ENCODE data around the gene FAM20C. TPM values are rescaled to one million over a fixed set of nuclear protein-coding genes. Genes with fewer than 3 reads are reported as not detected.

Gene FAM20C
- total RNA-seq, 1 experiment from 2014 or later, result 62.6 TPM

DNA sequence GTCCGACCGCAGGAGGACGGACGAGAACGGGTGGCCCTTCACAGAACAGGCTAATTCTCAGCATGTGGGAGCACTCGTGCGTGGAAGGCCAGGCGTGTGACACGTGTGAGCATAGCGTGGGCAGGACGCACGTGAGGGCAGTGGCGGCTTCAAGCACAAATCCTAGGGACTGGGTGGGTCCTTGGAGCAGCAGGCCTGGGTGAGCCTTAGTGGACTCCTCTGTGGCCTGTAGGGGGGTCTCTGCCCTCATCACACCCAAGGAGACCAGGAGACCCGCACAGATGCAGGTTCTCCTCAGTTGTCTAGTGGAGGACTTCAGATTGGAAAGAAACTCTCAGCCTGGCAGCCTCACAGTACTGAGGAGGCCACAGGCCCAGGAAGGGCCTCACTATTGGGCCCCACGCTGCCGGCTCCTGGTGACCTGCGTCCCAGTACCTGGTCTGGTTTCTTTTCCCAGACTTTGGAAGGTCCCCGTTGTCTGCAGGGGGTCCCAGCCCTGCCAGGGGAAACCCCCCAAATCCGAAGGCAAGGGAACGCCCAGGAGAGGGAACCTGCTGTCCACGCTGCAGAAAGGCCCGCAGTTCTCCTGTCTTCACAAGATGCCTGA lies 49.1 kb upstream of the FAM20C start:
- Histone ChIP-seq H2BK15ac (ENCODE audit: low read depth, low read length) (no peak overlapping the region), H3K9ac (ENCODE audit: extremely low read depth, insufficient read length, low read length) (no peak overlapping the region), H3K79me2 (ENCODE audit: insufficient read depth, low read length) (no peaks in the 10 kb centered on the region), H3T11ph (ENCODE audit: low read length) (no peak overlapping the region), H3K14ac (ENCODE audit: insufficient read depth, low read length) (no peak overlapping the region), H2BK120ac (ENCODE audit: low read depth, low read length, poor library complexity, severe bottlenecking) (no peak overlapping the region), H3K4ac (ENCODE audit: low read depth, low read length) (no peak overlapping the region), H3K18ac (ENCODE audit: insufficient read length, low read depth, low read length) (no peak overlapping the region), H3K27me3 (ENCODE audit: insufficient read depth, low read length) (no peaks in the 10 kb centered on the region), H4K91ac (ENCODE audit: insufficient read length, low read depth, low read length) (no peak overlapping the region), H2BK20ac (ENCODE audit: low read depth, low read length, poor library complexity, severe bottlenecking) (no peak overlapping the region), H3K23ac (ENCODE audit: insufficient read length, low read depth, low read length) (no peak overlapping the region), H3K56ac (ENCODE audit: insufficient read length, low read depth, low read length) (no peak overlapping the region), H3K27ac (ENCODE audit: insufficient read length, low read depth, low read length) (no peak overlapping the region), H2BK12ac (ENCODE audit: insufficient read length, low read depth, low read length) (no peak overlapping the region), H4K20me1 (ENCODE audit: control insufficient read depth, insufficient read depth, insufficient read length) (no peaks in the 10 kb centered on the region), H2AFZ (ENCODE audit: low read length) (no peak overlapping the region), H3K4me1 (ENCODE audit: insufficient read depth, low read length) (no peaks in the 10 kb centered on the region), H3K79me1 (ENCODE audit: insufficient read depth, low read depth, low read length, poor library complexity, severe bottlenecking) (no peaks in the 10 kb centered on the region), H3K23me2 (ENCODE audit: insufficient read length, low read depth, low read length, poor library complexity, severe bottlenecking) (no peaks in the 10 kb centered on the region), H3K4me2 (ENCODE audit: insufficient read depth, insufficient read length, low read length) (no peak overlapping the region), H4K5ac (ENCODE audit: insufficient read length, low read depth, low read length) (no peak overlapping the region), H3K9me3 (ENCODE audit: control insufficient read depth, low read depth, low read length) (no peaks in the 10 kb centered on the region), H2AK5ac (ENCODE audit: insufficient read length, low read length) (no peak overlapping the region), H2BK5ac (ENCODE audit: insufficient read length, low read length) (no peak overlapping the region), H4K8ac (replicated peaks; ENCODE audit: insufficient read length, low read depth, low read length) (no peak overlapping the region)
- no CpG with 5 or more reads among the region's 22 CpGs for WGBS (ENCODE audit: extremely low coverage, insufficient read length, low lambda C conversion rate)
- no peak for DNase-seq
- H3K27me3 Mint-ChIP-seq (ENCODE audit: low read depth), result peaks cover 3% of the 10 kb centered on the region; the same call in 1 of the 2 replicates
- H3K4me3 Mint-ChIP-seq, result no peak overlapping the region
- H3K36me3 Mint-ChIP-seq (ENCODE audit: insufficient read depth in 1 of 3, low read depth in 3 of 3), result peaks cover 13 to 30% (median 29%) of the 10 kb centered on the region in 3 experiments; a peak in 6 of 7 replicates
- H3K9me3 Mint-ChIP-seq, result no peaks in the 10 kb centered on the region
- TF ChIP-seq, protein P1, sequence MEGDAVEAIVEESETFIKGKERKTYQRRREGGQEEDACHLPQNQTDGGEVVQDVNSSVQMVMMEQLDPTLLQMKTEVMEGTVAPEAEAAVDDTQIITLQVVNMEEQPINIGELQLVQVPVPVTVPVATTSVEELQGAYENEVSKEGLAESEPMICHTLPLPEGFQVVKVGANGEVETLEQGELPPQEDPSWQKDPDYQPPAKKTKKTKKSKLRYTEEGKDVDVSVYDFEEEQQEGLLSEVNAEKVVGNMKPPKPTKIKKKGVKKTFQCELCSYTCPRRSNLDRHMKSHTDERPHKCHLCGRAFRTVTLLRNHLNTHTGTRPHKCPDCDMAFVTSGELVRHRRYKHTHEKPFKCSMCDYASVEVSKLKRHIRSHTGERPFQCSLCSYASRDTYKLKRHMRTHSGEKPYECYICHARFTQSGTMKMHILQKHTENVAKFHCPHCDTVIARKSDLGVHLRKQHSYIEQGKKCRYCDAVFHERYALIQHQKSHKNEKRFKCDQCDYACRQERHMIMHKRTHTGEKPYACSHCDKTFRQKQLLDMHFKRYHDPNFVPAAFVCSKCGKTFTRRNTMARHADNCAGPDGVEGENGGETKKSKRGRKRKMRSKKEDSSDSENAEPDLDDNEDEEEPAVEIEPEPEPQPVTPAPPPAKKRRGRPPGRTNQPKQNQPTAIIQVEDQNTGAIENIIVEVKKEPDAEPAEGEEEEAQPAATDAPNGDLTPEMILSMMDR (conservative IDR thresholded peaks at IDR 0.05), result no peak
- peak overlapping the region in 1 of 3 experiments; percentile 68; a peak in 2 of 7 replicates for H3K27ac Mint-ChIP-seq
- H3K4me1 Mint-ChIP-seq, result peaks cover 13 to 15% of the 10 kb centered on the region in 2 experiments
